ENCODE measurements around the gene OLA1. TPM values are rescaled to one million over a fixed set of nuclear protein-coding genes. Genes with fewer than 3 reads are reported as not detected.

Gene OLA1
- total RNA-seq, 3 donors from 2014 or later = 56.0 to 73.7 (median 69.1) TPM

- peaks cover 0 to 7% of the 10 kb centered on the region in 2 donors for H3K4me1 ChIP-seq
- H3K36me3 ChIP-seq = no peaks in the 10 kb centered on the region
- TF ChIP-seq CTCF (IDR thresholded peaks at IDR 0.05) (no peak), POLR2A (IDR thresholded peaks at IDR 0.05) (no peak), POLR2AphosphoS5 (IDR thresholded peaks at IDR 0.05) (no peak)
- no peak for DNase-seq (ENCODE audit: low spot score in 2 of 2)
- no peaks in the 10 kb centered on the region for H3K9me3 ChIP-seq
- no peaks in the 10 kb centered on the region for H3K27me3 ChIP-seq
- intact Hi-C loops (cut with DNase I; ENCODE audit: low total_unique reads) = loop anchor here (10.0 kb wide), 1 partner anchor 1070 kb away; no protein-coding TSS in a partner anchor
- no peak overlapping the region for H3K4me3 ChIP-seq
- H3K27ac ChIP-seq = no peak overlapping the region
These were observed 63.8 kb downstream of the OLA1 start for GRCh38 chr2:174184504-174184903.

DNA sequence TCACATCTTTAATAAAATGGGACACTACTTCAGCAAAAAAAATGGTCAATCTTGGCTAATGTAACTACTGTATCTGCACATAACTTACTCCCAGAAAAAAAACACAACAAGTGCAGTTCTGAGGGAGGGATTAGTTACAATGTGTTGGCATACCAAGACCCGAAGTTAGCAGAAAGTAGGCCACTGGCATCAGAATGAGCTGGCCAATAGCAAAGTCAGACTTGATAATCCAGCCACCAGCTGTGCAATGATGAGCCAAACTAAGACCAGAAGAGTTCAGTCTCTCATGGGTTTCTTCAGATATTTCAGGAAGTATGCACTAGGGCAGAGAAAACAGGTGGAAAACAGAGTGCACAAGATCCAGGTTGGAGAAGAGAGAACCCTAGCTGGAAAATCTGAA, 65.3 kb downstream of the OLA1 start:
- no peak overlapping the region for H3K27ac ChIP-seq
- no peaks in the 10 kb centered on the region for H3K27me3 ChIP-seq

DNA sequence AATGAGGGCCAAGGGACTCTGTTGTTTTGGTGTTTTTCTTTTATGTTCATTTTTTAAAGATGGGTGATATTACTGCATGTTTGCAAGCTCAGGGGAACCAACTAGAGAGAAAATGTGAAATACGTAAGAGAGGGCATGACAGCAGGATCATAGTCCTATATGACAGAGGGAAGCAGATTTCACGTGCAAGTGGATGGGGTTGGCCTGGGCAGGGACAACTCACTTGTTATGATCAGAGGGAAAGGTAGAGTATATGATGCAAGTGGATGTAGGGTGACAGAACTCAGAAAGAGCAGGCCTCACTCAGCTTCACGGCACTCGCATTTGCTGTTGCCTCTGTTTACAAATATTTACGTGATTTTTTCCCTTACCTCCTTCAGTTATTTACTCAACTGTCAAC, 67.0 kb downstream of the OLA1 start:
- Histone ChIP-seq H3K27ac (no peak overlapping the region), H3K4me3 (no peak overlapping the region), H3K36me3 (no peaks in the 10 kb centered on the region), H3K9me3 (no peaks in the 10 kb centered on the region), H3K27me3 (no peaks in the 10 kb centered on the region), H3K4me1 (peaks cover 0 to 7% of the 10 kb centered on the region in 2 donors)
- TF ChIP-seq CTCF (IDR thresholded peaks at IDR 0.05) (no peak), POLR2AphosphoS5 (IDR thresholded peaks at IDR 0.05) (no peak), POLR2A (IDR thresholded peaks at IDR 0.05) (no peak)
- intact Hi-C loops (cut with DNase I; ENCODE audit: low total_unique reads) = loop anchor here (10.0 kb wide), 1 partner anchor 1073 kb away; no protein-coding TSS in a partner anchor
- DNase-seq (ENCODE audit: low spot score in 2 of 2) = no peak

More for the DNA sequence above, 65.3 kb downstream of the OLA1 start:
- H3K4me3 ChIP-seq = no peak overlapping the region
- intact Hi-C loops (cut with DNase I; ENCODE audit: low total_unique reads) = loop anchor here (10.0 kb wide), 1 partner anchor 1072 kb away; no protein-coding TSS in a partner anchor
- H3K36me3 ChIP-seq = no peaks in the 10 kb centered on the region
- no peak for DNase-seq (ENCODE audit: low spot score in 2 of 2)
- no peak for TF ChIP-seq POLR2AphosphoS5 (IDR thresholded peaks at IDR 0.05)
- TF ChIP-seq POLR2A (IDR thresholded peaks at IDR 0.05) = no peak
- TF ChIP-seq CTCF (IDR thresholded peaks at IDR 0.05) = no peak
- peaks cover 0 to 7% of the 10 kb centered on the region in 2 donors for H3K4me1 ChIP-seq
- H3K9me3 ChIP-seq = no peaks in the 10 kb centered on the region

DNA sequence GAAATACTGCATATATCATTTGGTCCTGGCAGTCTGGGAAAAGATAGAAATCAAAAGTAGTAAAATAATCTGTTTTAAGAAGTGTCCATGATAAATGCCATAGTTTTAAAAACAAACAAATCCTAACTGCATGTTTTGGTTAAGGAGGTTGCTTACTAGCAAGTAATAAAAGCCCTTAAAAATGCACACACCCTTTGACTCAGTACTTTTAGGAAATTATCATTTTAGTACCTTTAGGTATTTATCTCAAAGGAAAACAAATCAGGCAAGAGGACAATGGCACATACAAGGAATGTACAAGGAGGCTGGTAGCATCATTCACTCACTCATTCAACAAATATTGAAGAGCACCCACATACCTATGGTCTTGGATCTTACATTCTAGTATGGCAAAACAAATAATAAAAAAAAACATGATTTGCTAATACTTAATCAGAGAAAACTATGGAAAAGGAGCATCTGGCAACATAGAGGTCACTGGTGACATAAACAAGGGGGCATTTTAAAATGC, 67.6 kb downstream of the OLA1 start:
- Histone ChIP-seq H3K9me3 (peaks cover 0 to 2% of the 10 kb centered on the region in 2 donors), H3K4me3 (no peak overlapping the region), H3K27ac (no peak overlapping the region), H3K4me1 (peaks cover 0 to 7% of the 10 kb centered on the region in 2 donors), H3K36me3 (no peaks in the 10 kb centered on the region), H3K27me3 (no peaks in the 10 kb centered on the region)
- no peak for DNase-seq (ENCODE audit: low spot score in 2 of 2)
- TF ChIP-seq CTCF (IDR thresholded peaks at IDR 0.05) (no peak), POLR2AphosphoS5 (IDR thresholded peaks at IDR 0.05) (no peak), POLR2A (IDR thresholded peaks at IDR 0.05) (no peak)
- intact Hi-C loops (cut with DNase I; ENCODE audit: low total_unique reads) = loop anchor here (10.0 kb wide), 1 partner anchor 1074 kb away; no protein-coding TSS in a partner anchor

- DNase-seq (ENCODE audit: low spot score in 2 of 2) = no peak
- Histone ChIP-seq H3K9me3 (peaks cover under 1 to 6% of the 10 kb centered on the region in 2 donors), H3K4me3 (no peak overlapping the region), H3K4me1 (peaks cover 0 to 7% of the 10 kb centered on the region in 2 donors), H3K27ac (no peak overlapping the region), H3K36me3 (no peaks in the 10 kb centered on the region), H3K27me3 (no peaks in the 10 kb centered on the region)
- intact Hi-C loops (cut with DNase I; ENCODE audit: low total_unique reads) = loop anchor here (10.0 kb wide), 1 partner anchor 1075 kb away; no protein-coding TSS in a partner anchor
- TF ChIP-seq CTCF (IDR thresholded peaks at IDR 0.05) (no peak), POLR2AphosphoS5 (IDR thresholded peaks at IDR 0.05) (no peak), POLR2A (IDR thresholded peaks at IDR 0.05) (no peak)
These were observed 68.1 kb downstream of the OLA1 start for GRCh38 chr2:174180165-174180724.

Data from breast epithelium (tissue), 4 donors.